Cardiac fibroblast (primary cell): Measurements from ENCODE around the gene ENTHD1.

Experiments used
- DNase-seq, 2 donors: peaks; one replicate each; pipeline versions ENCODE4 v3.0.0 to v3.0.0-alpha.2; 2010; ENCODE audit warnings: low read depth in 2 of 2
- H3K4me3 ChIP-seq, 2 donors: replicated peaks in 1 of 2; 1 replicate in 1 of 2; 2 replicates in 1 of 2; pipeline ENCODE4 v1.5.1; 2011; ENCODE audit warnings: low read depth in 2 of 2, low read length in 2 of 2, mild to moderate bottlenecking in 2 of 2, moderate library complexity in 1 of 2
- CTCF ChIP-seq: IDR thresholded peaks from one replicate; pipeline ENCODE4 v1.5.1; 2011; ENCODE audit warnings: low read depth, mild to moderate bottlenecking, low read length, inconsistent platforms

The ENTHD1 gene

GRCh38 chr22:39713799-39714290 lies 179.7 kb downstream of the ENTHD1 start:
- no peak overlapping the region for H3K4me3 ChIP-seq
- no peak for DNase-seq
- TF ChIP-seq CTCF, result no peak

GRCh38 chr22:39712751-39713525 lies 180.6 kb downstream of the ENTHD1 start:
- no peak for DNase-seq
- no peak for TF ChIP-seq CTCF
- no peak overlapping the region for H3K4me3 ChIP-seq

- TF ChIP-seq CTCF, result no peak
- DNase-seq, result no peak
- no peak overlapping the region for H3K4me3 ChIP-seq
Measured at GRCh38 chr22:39712081-39712480, 181.5 kb downstream of the ENTHD1 start.

- peak in 1 of 2 donors; percentile 22 for DNase-seq
- TF ChIP-seq CTCF, result no peak
- H3K4me3 ChIP-seq, result no peak overlapping the region
Measured at GRCh38 chr22:39710380-39711150, 183.0 kb downstream of the ENTHD1 start.

GRCh38 chr22:39707816-39708215 lies 185.7 kb downstream of the ENTHD1 start:
- no peak for TF ChIP-seq CTCF
- H3K4me3 ChIP-seq, result no peak overlapping the region
- no peak for DNase-seq

GRCh38 chr22:39707351-39707750 lies 186.2 kb downstream of the ENTHD1 start:
- TF ChIP-seq CTCF, result no peak
- no peak for DNase-seq
- H3K4me3 ChIP-seq, result no peak overlapping the region
